Kidney epithelial cell (primary cell): ENCODE measurements around the gene HAUS7. TPM values are rescaled to one million over a fixed set of nuclear protein-coding genes. Genes with fewer than 3 reads are reported as not detected.

ENCODE experiments used
- DNase-seq: peaks from one replicate; pipeline ENCODE4 v3.0.0-alpha.2; 2010; ENCODE audit warnings: low read depth
- H3K27me3 ChIP-seq: 2 replicates; pipeline ENCODE4 v1.6.0; 2011; ENCODE audit warnings: low read length; ENCODE audit not compliant: control insufficient read depth, insufficient read depth
- H3K36me3 ChIP-seq: 2 replicates; pipeline ENCODE4 v1.5.1; 2011; ENCODE audit warnings: low read length; ENCODE audit not compliant: control insufficient read depth, insufficient read depth
- H3K4me3 ChIP-seq: 2 replicates; pipeline ENCODE4 v1.5.1; 2011; ENCODE audit warnings: low read depth, mild to moderate bottlenecking, control low read depth, low read length
- total RNA-seq: library from RNA; depleted of rRNA; stranded (reverse); fragments of >200 nt; gene quantifications from 2 replicates; pipeline ENCODE4 v1.2.3, GENCODE V29; 2015
- TF ChIP-seq, protein P1 (sequence below): IDR thresholded peaks from 2 replicates; pipeline ENCODE4 v1.5.1; 2011; ENCODE audit warnings: mild to moderate bottlenecking, moderate library complexity, low read length, control low read depth, inconsistent platforms; ENCODE audit not compliant: insufficient read depth, poor library complexity, severe bottlenecking

HAUS7 gene
- total RNA-seq, result 19.9 and 25.8 TPM in 2 replicates

DNA sequence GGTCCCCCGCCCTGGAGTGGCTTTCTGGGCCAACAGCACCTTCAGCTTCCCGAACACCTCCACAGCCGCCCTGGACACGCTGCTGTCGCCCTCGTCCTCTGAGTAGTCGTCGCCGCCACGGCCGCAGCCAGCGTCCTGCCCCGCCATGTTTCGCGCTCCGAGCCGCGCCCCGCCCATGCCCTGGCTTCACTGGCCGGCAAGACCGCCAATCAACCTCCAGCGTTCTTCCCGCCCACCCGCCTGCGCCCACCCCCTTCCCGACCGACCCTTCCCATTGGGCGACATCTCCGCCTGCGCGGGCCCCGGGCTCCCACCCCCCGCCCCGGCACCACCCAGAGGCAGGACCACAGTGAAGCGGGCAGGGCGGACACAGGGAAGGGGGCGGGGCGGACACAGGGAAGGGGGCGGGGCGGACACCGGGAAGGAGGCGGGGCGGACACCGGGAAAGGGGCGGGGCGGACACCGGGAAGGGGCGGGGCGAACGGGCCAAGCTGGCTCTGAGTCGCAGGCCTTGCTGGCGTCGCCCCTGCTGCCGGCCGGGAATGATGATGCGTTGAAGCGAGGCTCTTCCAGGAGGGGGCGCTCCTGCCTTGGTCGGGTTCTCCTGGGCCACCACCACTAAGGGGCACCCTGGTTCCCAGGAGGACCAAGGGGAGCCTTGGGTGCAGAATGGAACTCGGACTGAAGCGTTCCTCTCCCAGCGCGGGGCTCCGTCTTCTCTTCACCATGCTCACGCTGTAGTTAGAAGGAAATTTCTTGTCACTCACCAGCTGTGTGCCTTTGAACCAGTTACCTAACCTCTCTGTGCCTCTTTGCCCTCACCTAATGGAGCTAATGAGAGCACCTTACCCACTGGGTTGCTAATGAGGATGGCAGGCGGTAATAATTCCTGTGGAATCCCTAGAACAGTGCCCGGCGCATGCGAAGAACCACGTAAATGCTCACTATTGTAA is at the start of gene HAUS7:
HAUS7 (minus strand) TSS at position 166 of the 953 bp plus-strand sequence; CDS start at position 147, 19 bp downstream.
- TF ChIP-seq, protein P1, sequence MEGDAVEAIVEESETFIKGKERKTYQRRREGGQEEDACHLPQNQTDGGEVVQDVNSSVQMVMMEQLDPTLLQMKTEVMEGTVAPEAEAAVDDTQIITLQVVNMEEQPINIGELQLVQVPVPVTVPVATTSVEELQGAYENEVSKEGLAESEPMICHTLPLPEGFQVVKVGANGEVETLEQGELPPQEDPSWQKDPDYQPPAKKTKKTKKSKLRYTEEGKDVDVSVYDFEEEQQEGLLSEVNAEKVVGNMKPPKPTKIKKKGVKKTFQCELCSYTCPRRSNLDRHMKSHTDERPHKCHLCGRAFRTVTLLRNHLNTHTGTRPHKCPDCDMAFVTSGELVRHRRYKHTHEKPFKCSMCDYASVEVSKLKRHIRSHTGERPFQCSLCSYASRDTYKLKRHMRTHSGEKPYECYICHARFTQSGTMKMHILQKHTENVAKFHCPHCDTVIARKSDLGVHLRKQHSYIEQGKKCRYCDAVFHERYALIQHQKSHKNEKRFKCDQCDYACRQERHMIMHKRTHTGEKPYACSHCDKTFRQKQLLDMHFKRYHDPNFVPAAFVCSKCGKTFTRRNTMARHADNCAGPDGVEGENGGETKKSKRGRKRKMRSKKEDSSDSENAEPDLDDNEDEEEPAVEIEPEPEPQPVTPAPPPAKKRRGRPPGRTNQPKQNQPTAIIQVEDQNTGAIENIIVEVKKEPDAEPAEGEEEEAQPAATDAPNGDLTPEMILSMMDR, result peak; percentile 74
- no peaks in the 10 kb centered on the region for H3K36me3 ChIP-seq
- DNase-seq, result peak; percentile 23
- peak within 1 kb of the TSS; percentile 72 for H3K4me3 ChIP-seq
- H3K27me3 ChIP-seq, result no peaks in the 10 kb centered on the region

DNA sequence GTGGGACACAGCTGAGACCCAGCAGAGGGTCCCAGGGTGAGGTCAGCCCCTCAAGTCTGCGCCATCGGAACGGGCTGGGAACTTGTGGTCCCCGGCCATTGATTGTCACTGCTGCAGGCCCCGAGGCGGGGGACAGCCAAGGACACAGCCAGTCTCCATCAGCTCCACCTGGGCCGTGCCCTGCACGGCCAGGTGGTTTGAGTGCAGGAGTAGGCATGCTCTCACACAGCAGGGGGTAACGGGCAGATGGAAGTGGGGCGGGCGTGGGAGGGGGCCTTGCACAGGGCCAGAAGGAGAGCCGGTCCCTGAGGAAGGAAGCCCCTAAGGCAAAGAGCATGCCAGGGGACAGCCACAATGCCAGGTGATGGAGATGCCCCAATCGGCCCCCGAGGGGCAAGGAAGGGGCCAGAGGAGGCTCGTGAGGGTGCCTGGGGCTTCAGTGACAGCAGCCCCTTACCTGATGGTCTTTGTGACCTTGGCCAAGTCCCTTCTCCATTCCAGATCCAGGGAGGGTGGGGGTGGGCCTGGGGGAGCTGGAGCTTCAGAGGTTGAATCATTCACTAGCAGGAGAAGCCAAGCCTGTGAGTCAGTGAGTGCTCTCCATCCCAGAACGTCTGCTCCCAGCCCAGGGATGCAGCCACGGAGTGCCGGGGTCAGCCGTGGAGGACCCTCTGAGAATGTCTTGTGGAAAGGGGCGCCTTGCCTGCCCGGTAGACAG is 49.4 kb upstream of the HAUS7 start:
- Histone ChIP-seq H3K27me3 (peaks cover 25% of the 10 kb centered on the region), H3K4me3 (no peak overlapping the region), H3K36me3 (no peaks in the 10 kb centered on the region)
- TF ChIP-seq, protein P1, result no peak
- DNase-seq, result peak; percentile 10

DNA sequence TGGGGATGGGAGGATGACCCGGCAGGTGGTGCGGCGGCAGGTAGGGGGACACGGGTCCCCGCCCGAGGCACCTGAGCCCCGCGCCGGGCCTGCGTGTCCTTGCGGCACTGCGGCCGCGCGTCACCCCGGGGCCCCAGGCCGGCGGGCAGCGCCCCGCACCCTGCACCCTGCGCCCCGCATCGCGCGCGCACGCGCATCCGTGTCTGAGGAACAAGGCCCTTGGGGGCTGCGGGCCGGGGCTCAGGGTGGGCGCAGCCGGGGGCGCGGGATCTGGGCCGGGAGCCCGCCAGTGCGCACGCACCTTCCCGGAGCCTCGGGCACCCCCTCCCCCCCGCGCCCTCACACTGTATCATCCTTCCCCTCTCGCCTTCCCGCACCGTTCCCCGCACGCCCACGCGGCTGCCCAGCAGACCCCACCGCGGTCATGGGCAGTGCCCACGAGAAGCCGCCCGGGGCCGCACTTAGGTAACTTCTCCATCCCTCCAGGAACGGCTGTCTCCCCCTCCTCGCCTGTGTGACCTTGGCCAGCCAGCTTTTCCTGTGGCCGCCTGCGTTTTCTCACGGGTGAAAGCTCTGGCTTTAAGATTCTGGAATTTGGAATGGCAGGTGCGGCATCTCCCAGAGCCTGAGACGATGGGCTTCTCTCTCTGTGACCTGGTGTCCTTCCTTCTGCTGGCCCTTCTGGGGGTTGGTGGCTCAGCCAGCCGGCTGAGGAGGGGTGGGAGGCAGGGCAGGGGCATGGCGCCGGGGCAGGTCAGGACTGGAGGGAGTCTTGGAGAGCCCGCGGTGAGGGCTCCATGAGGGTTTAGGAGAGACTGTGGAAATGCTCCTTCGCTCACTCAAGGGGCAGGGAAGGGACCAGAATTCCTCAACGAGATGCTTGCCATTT is 47.8 kb upstream of the HAUS7 start:
- no peaks in the 10 kb centered on the region for H3K36me3 ChIP-seq
- DNase-seq, result no peak
- no peak overlapping the region for H3K4me3 ChIP-seq
- peaks cover 25% of the 10 kb centered on the region for H3K27me3 ChIP-seq
- TF ChIP-seq, protein P1, result no peak

DNA sequence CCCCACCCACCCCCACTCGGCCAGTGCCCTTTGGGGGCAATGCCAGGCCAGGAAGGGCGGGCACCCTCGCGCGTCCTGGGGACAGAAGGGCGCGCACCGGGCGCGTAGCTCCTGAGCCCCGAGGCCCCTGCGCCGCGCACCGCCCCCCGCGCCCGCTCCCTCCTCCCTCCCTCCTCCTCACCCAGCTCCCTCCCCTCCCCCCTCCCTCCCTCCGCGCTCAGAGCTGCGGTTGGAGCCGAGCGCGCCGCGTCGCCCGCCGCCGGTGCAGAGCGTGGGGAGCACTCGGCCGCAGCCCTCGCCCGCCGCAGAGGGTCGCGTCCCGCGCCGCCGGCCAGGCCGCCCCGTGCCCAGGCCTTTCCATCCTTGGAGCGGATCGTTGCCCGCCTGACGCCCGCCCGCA is 47.0 kb upstream of the HAUS7 start, which contains the start of gene ATP2B3:
ATP2B3 (plus strand) TSS at position 220 of the 400 bp plus-strand sequence. CDS start 18,606 bp downstream, outside the sequence.
- TF ChIP-seq, protein P1, result no peak
- no peaks in the 10 kb centered on the region for H3K36me3 ChIP-seq
- no peak within 1 kb of the TSS for H3K4me3 ChIP-seq
- no peak for DNase-seq
- H3K27me3 ChIP-seq, result peaks cover 25% of the 10 kb centered on the region

DNA sequence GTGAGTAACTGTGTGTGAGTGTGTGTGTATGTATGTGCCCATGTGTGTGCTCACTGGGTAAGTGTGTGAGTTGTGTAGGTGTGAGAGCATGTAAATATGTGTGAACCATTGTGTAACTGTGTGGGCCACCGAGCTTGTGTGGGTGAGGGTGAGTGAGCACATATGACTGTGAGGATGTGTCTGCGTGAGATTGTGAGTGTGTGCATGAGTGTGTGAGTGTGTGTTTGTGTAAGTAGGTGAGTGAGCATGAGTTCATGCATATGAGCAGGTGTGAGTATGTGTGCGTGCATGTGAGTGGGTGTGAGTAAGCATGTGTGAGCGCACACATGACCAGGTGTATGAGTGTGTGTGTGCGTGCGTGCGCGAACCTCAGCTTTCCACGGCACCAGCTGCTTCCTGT is 45.7 kb upstream of the HAUS7 start:
- Histone ChIP-seq H3K4me3 (no peak overlapping the region), H3K27me3 (peaks cover 20% of the 10 kb centered on the region), H3K36me3 (no peaks in the 10 kb centered on the region)
- DNase-seq, result no peak
- TF ChIP-seq, protein P1, result no peak
